C4-2B (cell line): ENCODE data around the gene GRK2.

Experiments
- CTCF ChIP-seq: fragments of 450-650 bp; conservative IDR thresholded peaks from 2 replicates; pipeline ENCODE4 v1.5.1; 2017; ENCODE audit warnings: mild to moderate bottlenecking
- ZFX ChIP-seq: fragments of 450-650 bp; IDR thresholded peaks from 2 replicates; pipeline ENCODE4 v1.6.1; 2017

- TF ChIP-seq ZFX (no peak), CTCF (no peak)
Observed at GRCh38 chr11:67300256-67300755, 34.0 kb downstream of the GRK2 start.
